Stimulated activated CD4-positive, alpha-beta T cell treated with anti-CD3 and anti-CD28 coated beads, Interleukin-2, amount 100 ng/mL, for 4 hours (primary cell): Measurements from ENCODE around the gene FBXO39.
A peak's percentile ranks its signal among the peaks of the same experiment; 100 is the strongest.
"Not testable (repeated sequence)": the region's sequence is repeated elsewhere in the genome, so short reads cannot be mapped to it uniquely, and the experiment has no call there.

Experiments
- DNase-seq: peaks from one replicate; pipeline ENCODE4 v3.0.0-alpha.2; 2020; ENCODE audit warnings: low read depth

FBXO39 gene

GRCh38 chr17:6775871-6776405 is at the start of gene FBXO39:
FBXO39 (plus strand) TSS chr17:6776215; CDS start chr17:6779869, 3,654 bp downstream.
- no peak for DNase-seq

GRCh38 chr17:6729531-6729930 is 46.5 kb upstream of the FBXO39 start:
- no peak for DNase-seq

- DNase-seq = not testable (repeated sequence)
These were observed 29.4 kb upstream of the FBXO39 start for GRCh38 chr17:6746665-6747064.

GRCh38 chr17:6748617-6749016 is 27.4 kb upstream of the FBXO39 start:
- DNase-seq = no peak

GRCh38 chr17:6749519-6749918 is 26.5 kb upstream of the FBXO39 start:
- no peak for DNase-seq

GRCh38 chr17:6752068-6752909 is 23.7 kb upstream of the FBXO39 start:
- no peak for DNase-seq

- peak; percentile 64 for DNase-seq
These were observed 23.0 kb upstream of the FBXO39 start for GRCh38 chr17:6753006-6753445.

- DNase-seq = no peak
These were observed 22.5 kb upstream of the FBXO39 start for GRCh38 chr17:6753546-6753945.

- DNase-seq = no peak
These were observed 20.7 kb upstream of the FBXO39 start for GRCh38 chr17:6755281-6755680.

GRCh38 chr17:6755731-6756184 is 20.3 kb upstream of the FBXO39 start, which contains the start of gene XAF1:
XAF1 (plus strand) TSS chr17:6756046; CDS start chr17:6756079, 33 bp downstream.
- peak; percentile 65 for DNase-seq

- DNase-seq = no peak
These were observed 19.5 kb upstream of the FBXO39 start for GRCh38 chr17:6756425-6757031.

GRCh38 chr17:6757747-6758146 is 18.3 kb upstream of the FBXO39 start:
- DNase-seq = no peak

GRCh38 chr17:6761779-6762178 is 14.2 kb upstream of the FBXO39 start:
- DNase-seq = no peak

GRCh38 chr17:6768447-6768846 is 7.6 kb upstream of the FBXO39 start:
- no peak for DNase-seq

- no peak for DNase-seq
These were observed 4.0 kb upstream of the FBXO39 start for GRCh38 chr17:6772016-6772415.

- DNase-seq = not testable (repeated sequence)
These were observed 1.1 kb upstream of the FBXO39 start for GRCh38 chr17:6774906-6775305.

GRCh38 chr17:6779411-6779810 is 3.4 kb downstream of the FBXO39 start:
- DNase-seq = no peak

GRCh38 chr17:6780001-6780400 is 4.0 kb downstream of the FBXO39 start:
- DNase-seq = no peak

GRCh38 chr17:6780886-6781285 is 4.9 kb downstream of the FBXO39 start:
- DNase-seq = no peak

GRCh38 chr17:6782244-6782643 is 6.2 kb downstream of the FBXO39 start:
- no peak for DNase-seq

GRCh38 chr17:6786618-6787017 is 10.6 kb downstream of the FBXO39 start:
- no peak for DNase-seq

- DNase-seq = no peak
These were observed 11.2 kb downstream of the FBXO39 start for GRCh38 chr17:6787081-6787693.

GRCh38 chr17:6789146-6789545 is 13.1 kb downstream of the FBXO39 start:
- DNase-seq = no peak
